Heart left ventricle (tissue), 16 donors: ENCODE results near the gene RAD51B. TPM values are rescaled to one million over a fixed set of nuclear protein-coding genes. Genes with fewer than 3 reads are reported as not detected.

Experiments
- ATAC-seq, 4 donors: fragments of 200-7000 bp; cut with Tn5 transposase; one replicate each; pipeline ENCODE4 v1.9.1; 2020 to 2022; ENCODE audit warnings: moderate library complexity in 4 of 4, mild to moderate bottlenecking in 3 of 4, moderate number of reproducible peaks in 1 of 4
- DNase-seq, 5 donors: peaks; one replicate each; pipeline ENCODE4 v3.0.0-alpha.2; 2020
- H3K27ac ChIP-seq, 12 donors: fragments of 200-600 bp; sonication (generic) in 4 of 12; one replicate each; pipeline versions ENCODE4 v1.5.0 to v1.8.0; 2016 to 2022; ENCODE audit warnings: mild to moderate bottlenecking in 2 of 12
- H3K27me3 ChIP-seq, 9 donors: fragments of 200-600 bp; sonication (generic) in 2 of 9; one replicate each; pipeline versions ENCODE4 v1.5.1 to v1.8.0; 2016 to 2022; ENCODE audit warnings: mild to moderate bottlenecking in 3 of 9
- H3K36me3 ChIP-seq, 9 donors: fragments of 200-600 bp; sonication (generic) in 2 of 9; one replicate each; pipeline versions ENCODE4 v1.5.0 to v1.8.0; 2018 to 2022; ENCODE audit warnings: mild to moderate bottlenecking in 2 of 9
- H3K4me1 ChIP-seq, 12 donors: fragments of 200-600 bp; sonication (generic) in 4 of 12; one replicate each; pipeline versions ENCODE4 v1.5.0 to v1.8.0; 2016 to 2022; ENCODE audit warnings: mild to moderate bottlenecking in 3 of 12
- H3K4me3 ChIP-seq, 12 donors: fragments of 200-600 bp; sonication (generic) in 4 of 12; one replicate each; pipeline versions ENCODE4 v1.5.0 to v1.8.0; 2017 to 2022; ENCODE audit warnings: mild to moderate bottlenecking in 9 of 12, moderate library complexity in 4 of 12
- H3K9me3 ChIP-seq, 12 donors: fragments of 200-600 bp; sonication (generic) in 4 of 12; one replicate each; pipeline versions ENCODE4 v1.5.0 to v1.8.0; 2016 to 2022; ENCODE audit warnings: mild to moderate bottlenecking in 1 of 12
- POLR2A ChIP-seq, 2 donors: fragments of 450-650 bp; IDR thresholded peaks; one replicate each; pipeline ENCODE4 v1.6.1; 2017; ENCODE audit warnings: antibody characterized with exemption in 2 of 2, mild to moderate bottlenecking in 2 of 2, moderate library complexity in 2 of 2
- WGBS, 4 donors: extraction: QIAGEN DNeasy Blood & Tissue Kit in 2 of 4; methylation state at CpG; one replicate each; pipeline versions ENCODE4 v1.1.5 to v1.1.7; 2013 to 2018; 5-methylcytosine and 5-hydroxymethylcytosine counted together
- intact Hi-C, 10 donors: fragments of 100-400 bp; cut with DNase I; formaldehyde crosslinking; loops; one replicate each; pipeline versions ENCODE4 v1.11.1 to v1.14.2; 2022
- polyA plus RNA-seq, 2 donors: library from polyadenylated mRNA; stranded (reverse); fragments of 200-250 nt; gene quantifications; one replicate each; pipeline ENCODE4 v1.2.3, GENCODE V29; 2013
- total RNA-seq, 9 donors: library from RNA; depleted of rRNA in 2 of 9; stranded (reverse); fragments of >200 nt in 2 of 9; fragmentation: NEBNext Ultra II Directional in 3 of 9; extraction: Animal tissue kit (Norgen Biotek cat#: 25700) in 3 of 9; gene quantifications; one replicate each; pipeline versions ENCODE4 v1.1.0 to v1.2.4, GENCODE V29; 2016 to 2023
- TF ChIP-seq, protein P1 (sequence below), 12 donors: fragments of 200-600 bp; sonication (generic) in 4 of 12; IDR thresholded peaks; one replicate each; pipeline versions ENCODE4 v1.5.0 to v1.8.0; 2018 to 2022; ENCODE audit warnings: antibody characterized with exemption in 12 of 12, mild to moderate bottlenecking in 5 of 12
- donor health status: ischemic (EF 13 %, LVEDD 7.1; RV severe dilation, severe dysfunction).
- donor health status: healthy with polysubstance abuse.
- donor health status: DM: no; HTN: yes; CAD: no.
- donor health status: DM: no; HTN: no; CAD: no.
- donor health status: ischemic (EF 25% LVEDD 6.9; RV normal size, moderate dysfunction).
- donor health status: ischemic (EF 25% LVEDD 5.7; RV mildly dilated, moderate dysfunction).
- donor health status: healthy.
- donor health status: DM: yes; HTN: yes; CAD: no.
- donor health status: ischemic (EF 35%, LVEDD 5.7; RV mildly dilated, moderate dysfunction).
- donor health status: nonischemic (EF 11% LVEDD 7.7; RV severe dilation, severe dysfunction).
- donor health status: DM: yes; HTN: yes; CAD: no.
- donor health status: PGD.
- donor health status: ischemic (EF 29% LVEDD 5.4; RV normal size, mild dysfunction).
- donor health status: nonischemic (EF 23%, LVEDD 6.1; RV moderate dilation, normal function).

Gene RAD51B
- total and polyA plus RNA-seq, 11 donors, result 1.3 to 11.3 (median 3.2) TPM

DNA sequence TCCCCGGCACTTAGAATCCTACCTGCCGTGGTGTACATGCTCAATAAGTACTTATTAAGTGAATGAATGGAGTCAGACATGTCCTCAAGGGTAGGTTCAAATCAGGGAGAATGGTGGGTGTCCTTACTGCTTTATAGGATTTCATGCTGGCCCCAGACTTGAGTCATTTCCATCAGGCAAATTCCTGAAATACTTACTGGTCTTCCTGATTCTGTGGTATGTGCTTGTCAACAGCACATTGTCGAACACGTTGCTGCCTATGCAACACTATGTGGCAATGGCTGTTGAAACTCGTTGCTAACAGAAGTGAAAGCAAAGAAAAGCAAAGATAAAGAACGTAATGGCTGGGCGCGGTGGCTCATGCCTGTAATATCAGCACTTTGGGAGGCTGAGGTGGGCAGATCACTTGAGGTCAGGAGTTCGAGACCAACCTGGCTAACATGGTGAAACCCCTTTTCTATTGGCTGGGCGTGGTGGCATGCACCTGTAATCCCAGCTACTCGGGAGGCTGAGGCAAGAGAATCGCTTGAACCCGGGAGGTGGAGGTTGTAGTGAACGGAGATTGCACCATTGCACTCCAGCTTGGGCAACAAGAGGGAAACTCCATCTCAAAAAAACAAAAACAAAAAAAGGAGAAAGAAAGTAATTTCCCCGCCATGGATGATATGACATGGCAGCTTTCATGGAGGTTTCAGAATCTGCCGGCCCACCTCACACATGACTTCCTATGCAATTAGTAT lies 758.4 kb downstream of the RAD51B start:
- ATAC-seq (peak; percentile 66 to 87 (median 86)), DNase-seq (peak in 2 of 5 donors; percentile 73 to 78)
- no peaks in the 10 kb centered on the region for H3K36me3 ChIP-seq
- TF ChIP-seq, protein P1, sequence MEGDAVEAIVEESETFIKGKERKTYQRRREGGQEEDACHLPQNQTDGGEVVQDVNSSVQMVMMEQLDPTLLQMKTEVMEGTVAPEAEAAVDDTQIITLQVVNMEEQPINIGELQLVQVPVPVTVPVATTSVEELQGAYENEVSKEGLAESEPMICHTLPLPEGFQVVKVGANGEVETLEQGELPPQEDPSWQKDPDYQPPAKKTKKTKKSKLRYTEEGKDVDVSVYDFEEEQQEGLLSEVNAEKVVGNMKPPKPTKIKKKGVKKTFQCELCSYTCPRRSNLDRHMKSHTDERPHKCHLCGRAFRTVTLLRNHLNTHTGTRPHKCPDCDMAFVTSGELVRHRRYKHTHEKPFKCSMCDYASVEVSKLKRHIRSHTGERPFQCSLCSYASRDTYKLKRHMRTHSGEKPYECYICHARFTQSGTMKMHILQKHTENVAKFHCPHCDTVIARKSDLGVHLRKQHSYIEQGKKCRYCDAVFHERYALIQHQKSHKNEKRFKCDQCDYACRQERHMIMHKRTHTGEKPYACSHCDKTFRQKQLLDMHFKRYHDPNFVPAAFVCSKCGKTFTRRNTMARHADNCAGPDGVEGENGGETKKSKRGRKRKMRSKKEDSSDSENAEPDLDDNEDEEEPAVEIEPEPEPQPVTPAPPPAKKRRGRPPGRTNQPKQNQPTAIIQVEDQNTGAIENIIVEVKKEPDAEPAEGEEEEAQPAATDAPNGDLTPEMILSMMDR (IDR thresholded peaks at IDR 0.05), result no peak
- TF ChIP-seq POLR2A (IDR thresholded peaks at IDR 0.05), result no peak
- intact Hi-C loops, result no loop called here
- H3K9me3 ChIP-seq, result peaks cover 0 to 6% (median 0%) of the 10 kb centered on the region in 12 donors
- H3K27me3 ChIP-seq, result no peaks in the 10 kb centered on the region
- 69 to 73% (median 70%) methylated on average over 16 of the region's 16 CpGs for WGBS, 4 donors
- H3K27ac ChIP-seq, result peak overlapping the region in 9 of 12 donors; percentile 21 to 89 (median 40)
- H3K4me1 ChIP-seq, result peaks cover 0 to 47% (median 8%) of the 10 kb centered on the region in 12 donors
- H3K4me3 ChIP-seq, result no peak overlapping the region

DNA sequence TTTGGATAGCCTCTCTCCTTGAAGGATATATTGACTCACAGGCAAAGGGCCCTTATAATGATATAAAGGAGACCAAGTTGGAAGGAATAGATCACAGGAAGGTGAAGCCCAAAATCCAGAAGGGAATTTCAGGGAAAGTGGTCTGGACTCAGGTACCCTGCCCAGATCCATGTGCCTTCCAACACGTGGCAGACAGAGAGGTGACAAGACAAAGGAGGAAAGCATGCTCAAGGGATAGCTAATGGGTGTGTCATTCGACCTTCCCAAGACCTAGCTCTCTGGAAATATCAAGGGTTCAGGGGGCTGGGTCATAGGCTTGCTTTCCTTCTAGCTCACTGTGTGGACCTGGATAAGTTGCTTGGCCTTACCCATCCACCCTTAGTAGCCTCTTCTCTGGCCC lies 759.0 kb downstream of the RAD51B start:
- no peak overlapping the region for H3K4me3 ChIP-seq

DNA sequence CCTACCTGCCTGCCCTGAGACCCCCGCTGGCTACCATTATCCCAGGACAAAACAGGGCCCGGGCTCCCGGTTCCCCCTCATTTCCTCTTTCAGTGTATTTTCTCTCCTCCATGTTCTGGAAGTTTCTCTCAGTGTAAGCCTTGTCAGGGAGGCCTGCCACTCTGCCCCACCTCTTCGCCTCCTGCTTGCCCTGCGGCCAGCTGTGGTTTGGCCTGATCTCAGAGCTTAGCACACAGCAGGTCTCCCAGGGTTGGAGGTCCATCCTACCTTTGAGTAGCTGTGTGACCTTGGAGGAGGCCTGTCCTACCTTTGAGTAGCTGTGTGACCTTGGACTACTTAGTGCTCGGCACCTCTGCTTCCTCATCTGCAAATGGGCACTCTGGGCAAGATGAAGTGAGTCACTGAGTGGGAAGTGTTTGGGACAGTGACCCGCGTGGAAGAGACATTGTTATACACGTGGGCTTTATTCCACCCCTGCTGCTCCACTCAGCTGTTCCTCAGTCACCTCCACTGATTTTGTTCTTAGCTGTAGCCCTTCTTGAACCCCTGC lies 760.6 kb downstream of the RAD51B start:
- no peaks in the 10 kb centered on the region for H3K27me3 ChIP-seq
- no peak for TF ChIP-seq POLR2A (IDR thresholded peaks at IDR 0.05)
- TF ChIP-seq, protein P1 (IDR thresholded peaks at IDR 0.05), result no peak
- H3K4me3 ChIP-seq, result no peak overlapping the region
- no peaks in the 10 kb centered on the region for H3K36me3 ChIP-seq
- WGBS, 4 donors, result 90 to 97% (median 93%) methylated on average over 8 to 9 of the region's 9 CpGs
- intact Hi-C loops, result no loop called here
- H3K4me1 ChIP-seq, result peaks cover 0 to 41% (median 13%) of the 10 kb centered on the region in 12 donors
- DNase-seq (no peak), ATAC-seq (no peak)
- H3K27ac ChIP-seq, result no peak overlapping the region
- H3K9me3 ChIP-seq, result peaks cover 0 to 6% (median 0%) of the 10 kb centered on the region in 12 donors

More for the DNA sequence above, 759.0 kb downstream of the RAD51B start:
- no peak for DNase-seq
- intact Hi-C loops, result no loop called here
- no peak for ATAC-seq
- peak overlapping the region in 3 of 12 donors; percentile 40 to 89 (median 69) for H3K27ac ChIP-seq
- peaks cover 0 to 47% (median 8%) of the 10 kb centered on the region in 12 donors for H3K4me1 ChIP-seq
- WGBS, 4 donors, result 75 to 100% (median 86%) methylated on average over 2 of the region's 2 CpGs
- TF ChIP-seq, protein P1 (IDR thresholded peaks at IDR 0.05), result no peak
- no peak for TF ChIP-seq POLR2A (IDR thresholded peaks at IDR 0.05)
- no peaks in the 10 kb centered on the region for H3K36me3 ChIP-seq
- peaks cover 0 to 6% (median 0%) of the 10 kb centered on the region in 12 donors for H3K9me3 ChIP-seq
- H3K27me3 ChIP-seq, result no peaks in the 10 kb centered on the region

- H3K27me3 ChIP-seq, result no peaks in the 10 kb centered on the region
- ATAC-seq, result peak in 1 of 4 donors; percentile 22
- no peak overlapping the region for H3K27ac ChIP-seq
- no peak overlapping the region for H3K4me3 ChIP-seq
- H3K36me3 ChIP-seq, result no peaks in the 10 kb centered on the region
- 82 to 89% (median 84%) methylated on average over 5 of the region's 5 CpGs for WGBS, 4 donors
- H3K4me1 ChIP-seq, result peaks cover 0 to 41% (median 13%) of the 10 kb centered on the region in 12 donors
- TF ChIP-seq POLR2A (IDR thresholded peaks at IDR 0.05), result no peak
- TF ChIP-seq, protein P1 (IDR thresholded peaks at IDR 0.05), result no peak
- intact Hi-C loops, result no loop called here
- no peak for DNase-seq
- peaks cover 0 to 6% (median 0%) of the 10 kb centered on the region in 12 donors for H3K9me3 ChIP-seq
Measured at GRCh38 chr14:68580671-68581070, 761.1 kb downstream of the RAD51B start.
